Tibial nerve (tissue), 4 donors: ENCODE results near the gene L3MBTL3. TPM values are rescaled to one million over a fixed set of nuclear protein-coding genes. Genes with fewer than 3 reads are reported as not detected.

Experiments
- DNase-seq, 2 donors: peaks; one replicate each; pipeline ENCODE4 v3.0.0-alpha.2; 2019; ENCODE audit warnings: low spot score in 2 of 2
- H3K27ac ChIP-seq, 4 donors: fragments of 200-600 bp; sonication (generic) in 3 of 4; one replicate each; pipeline ENCODE4 v1.5.1; 2017 to 2019; ENCODE audit warnings: mild to moderate bottlenecking in 1 of 4
- H3K27me3 ChIP-seq, 2 donors: fragments of 200-600 bp; sonication (generic) in 1 of 2; one replicate each; pipeline versions ENCODE4 v1.5.1 to v1.6.0; 2017 to 2019
- H3K36me3 ChIP-seq, 3 donors: fragments of 200-600 bp; sonication (generic); one replicate each; pipeline ENCODE4 v1.5.1; 2018 to 2019
- H3K4me1 ChIP-seq, 4 donors: fragments of 200-600 bp; sonication (generic) in 3 of 4; one replicate each; pipeline ENCODE4 v1.5.1; 2017 to 2019
- H3K4me3 ChIP-seq, 4 donors: fragments of 200-600 bp; sonication (generic) in 3 of 4; one replicate each; pipeline ENCODE4 v1.5.1; 2017 to 2019; ENCODE audit warnings: mild to moderate bottlenecking in 1 of 4, moderate library complexity in 1 of 4
- H3K9me3 ChIP-seq, 4 donors: fragments of 200-600 bp; sonication (generic) in 3 of 4; one replicate each; pipeline ENCODE4 v1.5.1; 2017 to 2019
- CTCF ChIP-seq, 5 experiments: fragments of 200-600 bp in 3 of 5; fragments of 450-650 bp in 2 of 5; sonication (generic) in 3 of 5; IDR thresholded peaks; one replicate each; pipeline ENCODE4 v1.5.1; 2016 to 2019; ENCODE audit warnings: antibody characterized with exemption in 5 of 5, mild to moderate bottlenecking in 3 of 5, moderate library complexity in 2 of 5
- EP300 ChIP-seq, 2 donors: sonication (generic); formaldehyde crosslinking; IDR thresholded peaks; one replicate each; pipeline ENCODE4 v1.6.1; 2017; ENCODE audit warnings: antibody characterized with exemption in 2 of 2, mild to moderate bottlenecking in 1 of 2
- POLR2A ChIP-seq, 2 donors: fragments of 450-650 bp; IDR thresholded peaks; one replicate each; pipeline ENCODE4 v1.6.1; 2017; ENCODE audit warnings: antibody characterized with exemption in 2 of 2, mild to moderate bottlenecking in 2 of 2, moderate library complexity in 2 of 2
- WGBS, 2 donors: methylation state at CpG; one replicate each; pipeline ENCODE4 v1.1.5; 2018; 5-methylcytosine and 5-hydroxymethylcytosine counted together
- total RNA-seq, 4 donors: library from RNA; depleted of rRNA; stranded (reverse); fragments of >200 nt; gene quantifications; one replicate each; pipeline ENCODE4 v1.1.0, GENCODE V29; 2016

L3MBTL3 gene
- total RNA-seq, 4 donors from 2014 or later = 12.3 to 17.3 (median 14.4) TPM

- H3K36me3 ChIP-seq = no peaks in the 10 kb centered on the region
- no peaks in the 10 kb centered on the region for H3K9me3 ChIP-seq
- no peaks in the 10 kb centered on the region for H3K27me3 ChIP-seq
- WGBS, 2 donors = 71 to 77% methylated on average over 6 of the region's 6 CpGs
- TF ChIP-seq CTCF (IDR thresholded peaks at IDR 0.05) (no peak), POLR2A (IDR thresholded peaks at IDR 0.05) (no peak), EP300 (IDR thresholded peaks at IDR 0.05) (no peak)
- DNase-seq = no peak
- no peak overlapping the region for H3K27ac ChIP-seq
- no peaks in the 10 kb centered on the region for H3K4me1 ChIP-seq
- H3K4me3 ChIP-seq = no peak overlapping the region
These were observed 99.9 kb downstream of the L3MBTL3 start for GRCh38 chr6:130118236-130118635.

- no peak for TF ChIP-seq POLR2A (IDR thresholded peaks at IDR 0.05)
- TF ChIP-seq CTCF (IDR thresholded peaks at IDR 0.05) = no peak
- no peak for TF ChIP-seq EP300 (IDR thresholded peaks at IDR 0.05)
- Histone ChIP-seq H3K36me3 (no peaks in the 10 kb centered on the region), H3K9me3 (no peaks in the 10 kb centered on the region), H3K4me1 (no peaks in the 10 kb centered on the region), H3K4me3 (no peak overlapping the region), H3K27me3 (no peaks in the 10 kb centered on the region), H3K27ac (no peak overlapping the region)
- 94 to 96% methylated on average over 1 of the region's 1 CpG for WGBS, 2 donors
- no peak for DNase-seq
These were observed 100.8 kb downstream of the L3MBTL3 start for GRCh38 chr6:130119211-130119610.

GRCh38 chr6:130120731-130121130, 102.3 kb downstream of the L3MBTL3 start:
- H3K9me3 ChIP-seq = no peaks in the 10 kb centered on the region
- H3K4me1 ChIP-seq = no peaks in the 10 kb centered on the region
- no peak for DNase-seq
- no peaks in the 10 kb centered on the region for H3K27me3 ChIP-seq
- no peak overlapping the region for H3K4me3 ChIP-seq
- H3K27ac ChIP-seq = no peak overlapping the region
- TF ChIP-seq EP300 (IDR thresholded peaks at IDR 0.05) = no peak
- TF ChIP-seq CTCF (IDR thresholded peaks at IDR 0.05) = no peak
- no peak for TF ChIP-seq POLR2A (IDR thresholded peaks at IDR 0.05)
- H3K36me3 ChIP-seq = no peaks in the 10 kb centered on the region

- Histone ChIP-seq H3K4me3 (no peak overlapping the region), H3K36me3 (no peaks in the 10 kb centered on the region), H3K27me3 (no peaks in the 10 kb centered on the region), H3K9me3 (no peaks in the 10 kb centered on the region), H3K27ac (no peak overlapping the region), H3K4me1 (no peaks in the 10 kb centered on the region)
- no peak for TF ChIP-seq EP300 (IDR thresholded peaks at IDR 0.05)
- no peak for TF ChIP-seq POLR2A (IDR thresholded peaks at IDR 0.05)
- no peak for TF ChIP-seq CTCF (IDR thresholded peaks at IDR 0.05)
- 91 to 98% methylated on average over 2 of the region's 2 CpGs for WGBS, 2 donors
- no peak for DNase-seq
These were observed 103.9 kb downstream of the L3MBTL3 start for GRCh38 chr6:130122243-130122642.

GRCh38 chr6:130127195-130127594, 108.8 kb downstream of the L3MBTL3 start:
- no peak for DNase-seq
- no peaks in the 10 kb centered on the region for H3K4me1 ChIP-seq
- no peak for TF ChIP-seq POLR2A (IDR thresholded peaks at IDR 0.05)
- no peak for TF ChIP-seq CTCF (IDR thresholded peaks at IDR 0.05)
- TF ChIP-seq EP300 (IDR thresholded peaks at IDR 0.05) = no peak
- no peaks in the 10 kb centered on the region for H3K36me3 ChIP-seq
- no peaks in the 10 kb centered on the region for H3K9me3 ChIP-seq
- H3K27me3 ChIP-seq = no peaks in the 10 kb centered on the region
- no peak overlapping the region for H3K4me3 ChIP-seq
- WGBS, 2 donors = 40 to 45% methylated on average over 2 of the region's 2 CpGs
- H3K27ac ChIP-seq = no peak overlapping the region
